Right atrium auricular region (tissue), 2 donors: ENCODE results near the gene LRRC53. TPM values are rescaled to one million over a fixed set of nuclear protein-coding genes. Genes with fewer than 3 reads are reported as not detected.

Experiments used
- DNase-seq: peaks from one replicate; pipeline ENCODE4 v3.0.0-alpha.2; 2019; ENCODE audit warnings: low spot score
- H3K27ac ChIP-seq, 2 donors: fragments of 200-600 bp; sonication (generic); 1 replicate in 1 of 2; 2 replicates in 1 of 2; pipeline ENCODE4 v1.5.1; 2016 to 2019
- H3K27me3 ChIP-seq, 2 donors: fragments of 200-600 bp; sonication (generic); one replicate each; pipeline versions ENCODE4 v1.5.1 to v1.6.0; 2017 to 2019
- H3K36me3 ChIP-seq: fragments of 200-600 bp; sonication (generic); one replicate; pipeline ENCODE4 v1.5.1; 2016
- H3K4me1 ChIP-seq, 2 donors: fragments of 200-600 bp; sonication (generic); one replicate each; pipeline versions ENCODE4 v1.5.1 to v1.6.0; 2017 to 2019
- H3K4me3 ChIP-seq, 2 donors: fragments of 200-600 bp; sonication (generic); 1 replicate in 1 of 2; 2 replicates in 1 of 2; pipeline ENCODE4 v1.5.1; 2017 to 2019; ENCODE audit warnings: mild to moderate bottlenecking in 1 of 2, moderate library complexity in 1 of 2
- H3K9me3 ChIP-seq, 2 donors: fragments of 200-600 bp; sonication (generic); one replicate each; pipeline ENCODE4 v1.5.1; 2019
- CTCF ChIP-seq, 2 donors: fragments of 200-600 bp; sonication (generic); IDR thresholded peaks; one replicate each; pipeline ENCODE4 v1.5.1; 2019; ENCODE audit warnings: antibody characterized with exemption in 2 of 2
- total RNA-seq, 2 donors: library from RNA; depleted of rRNA; stranded (reverse); fragments of >200 nt; gene quantifications; one replicate each; pipeline ENCODE4 v1.1.0, GENCODE V29; 2016

LRRC53 gene
- total RNA-seq, 2 donors from 2014 or later, result not detected

GRCh38 chr1:74517599-74518051 is 5.2 kb upstream of the LRRC53 start:
- Histone ChIP-seq H3K36me3 (no peaks in the 10 kb centered on the region), H3K4me1 (no peaks in the 10 kb centered on the region), H3K9me3 (no peaks in the 10 kb centered on the region), H3K27me3 (no peaks in the 10 kb centered on the region), H3K4me3 (no peak overlapping the region), H3K27ac (no peak overlapping the region)
- TF ChIP-seq CTCF (IDR thresholded peaks at IDR 0.05), result no peak
- no peak for DNase-seq

GRCh38 chr1:74513411-74514300 is 1.2 kb upstream of the LRRC53 start:
- H3K4me1 ChIP-seq, result no peaks in the 10 kb centered on the region
- no peaks in the 10 kb centered on the region for H3K9me3 ChIP-seq
- no peaks in the 10 kb centered on the region for H3K27me3 ChIP-seq
- DNase-seq, result no peak
- TF ChIP-seq CTCF (IDR thresholded peaks at IDR 0.05), result no peak
- no peak overlapping the region for H3K4me3 ChIP-seq
- H3K36me3 ChIP-seq, result no peaks in the 10 kb centered on the region
- no peak overlapping the region for H3K27ac ChIP-seq

GRCh38 chr1:74508449-74508848 is 4.0 kb downstream of the LRRC53 start:
- H3K4me3 ChIP-seq, result no peak overlapping the region
- H3K9me3 ChIP-seq, result no peaks in the 10 kb centered on the region
- H3K4me1 ChIP-seq, result no peaks in the 10 kb centered on the region
- no peak overlapping the region for H3K27ac ChIP-seq
- H3K36me3 ChIP-seq, result no peaks in the 10 kb centered on the region
- no peak for DNase-seq
- no peak for TF ChIP-seq CTCF (IDR thresholded peaks at IDR 0.05)
- no peaks in the 10 kb centered on the region for H3K27me3 ChIP-seq

- H3K9me3 ChIP-seq, result no peaks in the 10 kb centered on the region
- no peaks in the 10 kb centered on the region for H3K36me3 ChIP-seq
- DNase-seq, result no peak
- no peak for TF ChIP-seq CTCF (IDR thresholded peaks at IDR 0.05)
- no peak overlapping the region for H3K4me3 ChIP-seq
- H3K27me3 ChIP-seq, result no peaks in the 10 kb centered on the region
- H3K4me1 ChIP-seq, result no peaks in the 10 kb centered on the region
- no peak overlapping the region for H3K27ac ChIP-seq
Observed at GRCh38 chr1:74505928-74506710, 6.3 kb downstream of the LRRC53 start.

GRCh38 chr1:74504933-74505512 is 7.4 kb downstream of the LRRC53 start:
- TF ChIP-seq CTCF (IDR thresholded peaks at IDR 0.05), result no peak
- H3K4me1 ChIP-seq, result no peaks in the 10 kb centered on the region
- no peaks in the 10 kb centered on the region for H3K27me3 ChIP-seq
- no peaks in the 10 kb centered on the region for H3K36me3 ChIP-seq
- no peak overlapping the region for H3K27ac ChIP-seq
- no peak overlapping the region for H3K4me3 ChIP-seq
- no peak for DNase-seq
- no peaks in the 10 kb centered on the region for H3K9me3 ChIP-seq
